DOHH2 (cell line): ENCODE results near the gene EPHB1.

Experiments used
- H3F3A ChIP-seq: fragments of 200-600 bp; sonication (generic), shearing (Covaris generic); 2 replicates; pipeline ENCODE4 v1.6.0; 2016; ENCODE audit warnings: antibody characterized with exemption, mild to moderate bottlenecking; ENCODE audit not compliant: control insufficient read depth, insufficient read depth
- H3K27ac ChIP-seq: fragments of 200-600 bp; sonication (generic); 2 replicates; pipeline ENCODE4 v1.5.1; 2014; ENCODE audit warnings: low read depth, mild to moderate bottlenecking, low read length, moderate library complexity
- H3K27me3 ChIP-seq: fragments of 200-600 bp; sonication (generic); 2 replicates; pipeline ENCODE4 v1.6.1; 2014; ENCODE audit warnings: mild to moderate bottlenecking, low read length, mixed read lengths; ENCODE audit not compliant: control insufficient read depth
- H3K36me3 ChIP-seq: fragments of 200-600 bp; sonication (generic); 2 replicates; pipeline ENCODE4 v1.6.1; 2014; ENCODE audit warnings: mild to moderate bottlenecking, low read length, moderate library complexity, mixed read lengths; ENCODE audit not compliant: control insufficient read depth
- H3K4me1 ChIP-seq: fragments of 200-600 bp; sonication (generic); 2 replicates; pipeline ENCODE4 v1.6.1; 2014; ENCODE audit warnings: mild to moderate bottlenecking, low read length, mixed read lengths; ENCODE audit not compliant: control insufficient read depth
- H3K4me2 ChIP-seq: fragments of 200-600 bp; sonication (generic); 2 replicates; pipeline ENCODE4 v1.6.0; 2014; ENCODE audit warnings: mild to moderate bottlenecking, low read length, moderate library complexity
- H3K4me3 ChIP-seq: fragments of 200-600 bp; sonication (generic); 2 replicates; pipeline ENCODE4 v1.5.1; 2014; ENCODE audit warnings: mild to moderate bottlenecking, low read length, mixed read lengths
- H3K79me2 ChIP-seq: fragments of 200-600 bp; sonication (generic); 2 replicates; pipeline ENCODE4 v1.6.1; 2014; ENCODE audit warnings: mild to moderate bottlenecking, low read length, mixed read lengths; ENCODE audit not compliant: control insufficient read depth
- H3K9me2 ChIP-seq: fragments of 200-600 bp; sonication (generic); replicated peaks from 2 replicates; pipeline ENCODE4 v1.6.1; 2014; ENCODE audit warnings: mild to moderate bottlenecking, low read length, mixed read lengths; ENCODE audit not compliant: control insufficient read depth
- H3K9me3 ChIP-seq: fragments of 200-600 bp; sonication (generic); 2 replicates; pipeline ENCODE4 v1.6.1; 2014; ENCODE audit warnings: antibody characterized with exemption, low read length, mixed read lengths; ENCODE audit not compliant: control insufficient read depth, insufficient read depth
- H4K20me1 ChIP-seq: fragments of 200-600 bp; sonication (generic); 2 replicates; pipeline ENCODE4 v1.6.0; 2014; ENCODE audit warnings: low read depth, mild to moderate bottlenecking, antibody characterized with exemption, low read length, moderate library complexity; ENCODE audit not compliant: control insufficient read depth, insufficient read depth
- CTCF ChIP-seq: fragments of 200-600 bp; sonication (generic); IDR thresholded peaks from one replicate; pipeline ENCODE4 v1.5.1; 2014; ENCODE audit warnings: antibody characterized with exemption, mild to moderate bottlenecking, low read depth, low read length; ENCODE audit not compliant: poor library complexity, severe bottlenecking
- EZH2phosphoT487 ChIP-seq: fragments of 200-600 bp; sonication (generic); IDR thresholded peaks from 2 replicates; pipeline ENCODE4 v1.6.1; 2017; ENCODE audit warnings: borderline replicate concordance, mild to moderate bottlenecking, antibody characterized with exemption, low read length, moderate library complexity, mixed read lengths

EPHB1 gene

DNA sequence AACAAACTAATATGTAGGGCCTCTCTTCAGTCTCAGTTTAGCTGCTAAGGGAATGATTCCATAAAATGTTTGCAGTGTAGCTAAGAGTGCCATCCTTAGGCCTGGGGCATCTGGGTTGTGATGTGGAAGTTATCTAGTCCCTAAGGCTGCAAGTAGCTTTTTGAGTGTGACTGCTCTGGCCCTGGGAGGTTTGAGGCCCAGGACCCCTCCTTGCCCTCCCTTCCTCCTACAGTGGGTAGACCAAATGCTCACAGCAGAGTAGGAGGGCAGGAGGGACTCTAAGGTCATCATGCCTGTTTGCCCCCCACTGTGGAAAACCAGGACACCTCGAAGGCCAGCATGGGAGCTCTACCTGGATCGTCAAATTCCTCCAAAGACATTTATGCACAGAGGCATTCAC, 115.0 kb downstream of the EPHB1 start:
- Histone ChIP-seq H3K4me3 (no peak overlapping the region), H3K4me2 (no peak overlapping the region), H3K36me3 (no peaks in the 10 kb centered on the region), H3F3A (no peaks in the 10 kb centered on the region), H3K9me3 (no peaks in the 10 kb centered on the region), H3K27me3 (no peaks in the 10 kb centered on the region), H3K27ac (no peak overlapping the region), H4K20me1 (no peaks in the 10 kb centered on the region), H3K4me1 (no peaks in the 10 kb centered on the region), H3K79me2 (no peaks in the 10 kb centered on the region), H3K9me2 (no peaks in the 10 kb centered on the region)
- TF ChIP-seq CTCF (no peak), EZH2phosphoT487 (no peak)

DNA sequence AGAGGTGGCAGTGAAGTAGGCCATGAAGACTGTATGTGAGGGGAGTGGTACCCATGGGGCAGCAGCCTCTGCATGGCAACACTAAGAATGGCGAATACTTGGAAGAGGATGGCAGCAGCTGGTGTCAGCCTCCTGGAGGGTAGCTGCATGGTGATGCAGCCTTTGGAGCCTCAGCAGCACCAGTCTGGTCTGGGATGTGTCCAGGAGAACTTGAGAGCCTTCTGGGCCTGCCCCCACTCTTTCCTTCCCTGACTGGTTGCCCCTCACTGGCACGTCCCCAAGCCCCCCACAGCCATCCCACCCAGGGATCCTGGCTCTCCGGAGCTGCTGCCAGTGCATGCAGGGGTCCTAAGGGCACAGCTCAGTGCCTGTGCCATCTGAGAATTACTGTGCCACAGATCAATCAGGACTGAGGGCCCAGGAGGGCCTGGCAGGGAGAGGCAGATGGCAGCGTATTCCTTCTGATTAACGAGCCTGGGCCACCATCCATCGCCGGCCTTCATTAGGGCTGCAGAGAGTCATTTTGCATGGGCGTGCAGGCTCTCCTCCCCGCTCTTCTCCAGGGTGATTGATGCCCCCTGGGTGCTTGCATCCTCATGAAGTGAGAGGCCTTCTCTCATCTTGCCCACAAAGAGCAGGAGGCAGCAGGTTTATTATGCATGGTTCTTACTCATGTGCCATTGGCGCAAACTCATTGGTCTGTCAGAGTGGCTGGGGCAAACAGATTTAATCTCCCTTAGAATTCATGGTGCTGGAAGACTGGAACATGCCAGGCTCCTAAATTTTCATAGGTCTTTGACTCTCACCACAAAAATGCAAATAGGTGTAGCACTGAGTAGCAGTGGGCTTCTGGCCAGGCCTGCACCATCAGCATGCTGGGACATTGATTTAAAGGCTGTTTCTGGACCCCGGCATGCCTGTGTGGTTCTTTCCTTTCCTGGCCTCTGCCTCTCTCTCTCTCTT, 116.8 kb downstream of the EPHB1 start:
- no peaks in the 10 kb centered on the region for H3K36me3 ChIP-seq
- H3K27me3 ChIP-seq: no peaks in the 10 kb centered on the region
- no peak overlapping the region for H3K27ac ChIP-seq
- H3F3A ChIP-seq: no peaks in the 10 kb centered on the region
- no peaks in the 10 kb centered on the region for H3K4me1 ChIP-seq
- no peak overlapping the region for H3K4me2 ChIP-seq
- TF ChIP-seq EZH2phosphoT487 (no peak), CTCF (no peak)
- no peaks in the 10 kb centered on the region for H3K79me2 ChIP-seq
- no peaks in the 10 kb centered on the region for H4K20me1 ChIP-seq
- H3K9me3 ChIP-seq: no peaks in the 10 kb centered on the region
- no peaks in the 10 kb centered on the region for H3K9me2 ChIP-seq
- H3K4me3 ChIP-seq: no peak overlapping the region

DNA sequence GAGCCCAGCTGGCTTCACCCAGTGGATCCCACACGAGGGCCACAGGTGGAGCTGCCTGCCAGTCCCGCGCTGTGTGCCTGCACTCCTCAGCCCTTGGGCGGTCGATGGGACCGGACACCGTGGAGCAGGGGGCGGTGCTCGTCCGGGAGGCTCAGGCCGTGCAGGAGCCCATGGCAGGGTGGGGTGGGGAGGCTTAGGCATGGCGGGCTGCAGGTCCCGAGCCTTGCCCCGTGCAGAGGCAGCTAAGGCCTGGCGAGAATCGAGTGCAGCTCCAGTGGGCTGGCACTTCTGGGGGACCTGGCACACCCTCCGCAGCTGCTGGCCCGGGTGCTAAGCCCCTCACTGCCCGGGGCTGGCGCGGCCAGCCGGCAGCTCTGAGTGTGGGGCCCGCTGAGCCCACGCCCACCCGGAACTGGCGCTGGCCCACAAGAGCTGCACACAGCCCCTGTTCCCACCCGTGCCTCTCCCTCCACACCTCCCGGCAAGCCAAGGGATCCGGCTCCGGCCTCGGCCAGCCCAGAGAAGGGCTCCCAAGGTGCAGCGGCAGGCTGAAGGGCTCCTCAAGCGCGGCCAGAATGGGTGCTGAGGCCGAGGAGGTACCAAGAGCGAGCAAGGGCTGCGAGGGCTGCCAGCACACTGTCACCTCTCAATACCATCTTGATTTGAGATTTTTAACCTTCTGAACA, 121.4 kb downstream of the EPHB1 start:
- Histone ChIP-seq H3K27me3 (no peaks in the 10 kb centered on the region), H3K36me3 (no peaks in the 10 kb centered on the region), H3F3A (no peaks in the 10 kb centered on the region), H3K9me2 (no peaks in the 10 kb centered on the region), H3K4me1 (no peaks in the 10 kb centered on the region), H3K27ac (no peak overlapping the region), H3K9me3 (no peaks in the 10 kb centered on the region), H4K20me1 (no peaks in the 10 kb centered on the region), H3K4me2 (no peak overlapping the region), H3K4me3 (no peak overlapping the region), H3K79me2 (no peaks in the 10 kb centered on the region)
- TF ChIP-seq CTCF: no peak
- no peak for TF ChIP-seq EZH2phosphoT487
